Activated naive CD4-positive, alpha-beta T cell treated with anti-CD3 and anti-CD28 coated beads, Interleukin-2, amount 50 U/mL, for 16 hours (primary cell): ENCODE measurements around the gene POU3F2.
A peak's percentile ranks its signal among the peaks of the same experiment; 100 is the strongest.

Experiments
- DNase-seq: peaks from one replicate; pipeline ENCODE4 v3.0.0-alpha.2; 2020

The POU3F2 gene

DNA sequence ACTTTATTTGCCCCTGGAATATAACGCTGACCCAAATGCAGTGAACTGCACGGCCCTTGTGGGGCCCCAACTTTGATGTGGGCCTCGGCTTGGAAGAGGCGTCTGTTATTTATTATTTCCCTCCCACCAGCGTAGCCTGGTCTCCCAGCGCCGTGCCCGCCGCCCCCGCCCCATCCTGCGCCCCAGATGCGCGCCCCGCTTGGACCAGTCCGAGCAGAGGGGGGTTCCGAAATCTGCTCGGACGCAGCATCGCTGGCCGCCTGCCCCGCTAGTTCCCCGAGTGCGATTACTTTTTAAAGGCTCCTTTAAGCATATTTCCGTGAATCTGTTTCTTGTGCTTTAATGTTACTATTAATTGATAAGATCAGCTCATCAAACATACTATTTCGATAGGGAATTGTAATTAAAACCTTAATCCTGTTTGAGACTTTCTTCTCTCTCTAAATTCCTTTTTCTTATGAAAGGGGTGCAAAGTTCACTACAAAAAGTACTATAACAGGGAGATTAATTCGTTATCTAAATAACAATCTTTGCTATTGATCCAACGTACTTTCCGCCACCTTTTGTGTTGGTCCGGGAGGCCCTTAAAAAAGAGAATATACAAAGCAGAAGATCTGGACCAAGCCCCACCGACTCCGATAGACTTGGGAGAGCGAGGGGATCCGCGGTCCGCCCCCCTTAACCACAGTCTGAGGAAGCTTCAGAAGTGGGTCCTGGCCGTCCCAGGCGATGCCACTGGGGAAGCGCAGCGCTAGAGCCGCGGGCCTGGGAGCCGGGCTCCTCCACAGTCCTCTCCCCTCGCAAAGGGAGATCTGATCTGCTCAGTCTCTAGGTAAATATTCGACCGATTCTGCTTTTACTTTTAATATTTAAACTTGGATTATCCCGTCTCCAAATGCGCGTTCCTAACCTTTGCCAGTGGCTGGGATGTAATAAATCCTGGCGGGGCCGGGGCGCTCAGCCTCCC, 10.2 kb downstream of the POU3F2 start:
- no peak for DNase-seq

DNA sequence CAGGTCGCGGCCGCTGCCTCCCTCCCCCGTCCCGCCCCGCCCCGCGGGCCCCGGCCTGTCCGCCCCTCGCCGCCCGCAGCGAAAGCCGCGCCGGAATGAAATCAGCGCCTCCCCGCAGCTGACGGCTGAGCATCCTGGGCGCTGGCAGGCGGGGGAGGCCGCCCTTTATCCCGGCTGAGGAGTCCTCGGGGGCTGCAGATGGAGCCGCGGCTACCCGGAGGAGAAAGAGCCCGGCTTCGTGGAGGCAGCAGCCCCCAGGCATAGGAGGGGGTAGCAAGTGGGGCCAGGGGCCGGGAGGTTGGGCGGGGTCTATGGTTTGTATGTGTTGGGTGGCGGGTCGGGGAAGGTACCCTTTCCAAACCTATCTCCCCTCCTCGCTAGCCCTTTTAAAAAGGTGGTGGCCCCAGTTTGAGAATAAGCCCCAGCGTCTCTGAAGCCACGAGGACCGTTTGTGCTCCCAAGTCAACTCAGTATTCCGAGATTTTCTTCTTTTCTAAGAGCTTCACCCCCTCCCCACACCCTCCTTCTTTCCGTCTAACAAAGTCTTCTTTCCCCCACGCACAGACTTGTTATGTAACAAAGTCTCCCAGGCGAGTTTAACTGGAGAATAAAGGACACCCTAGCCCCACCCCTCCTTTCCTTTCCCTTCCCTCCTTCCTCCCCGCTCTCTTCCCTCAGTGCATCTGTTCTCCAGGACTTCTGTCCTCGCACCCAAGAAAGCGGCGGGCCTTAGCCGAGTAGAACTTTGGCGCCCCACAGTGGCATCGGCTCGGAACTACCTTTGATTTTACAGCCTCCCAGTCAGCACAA, 11.0 kb downstream of the POU3F2 start:
- DNase-seq, result peak; percentile 72

DNA sequence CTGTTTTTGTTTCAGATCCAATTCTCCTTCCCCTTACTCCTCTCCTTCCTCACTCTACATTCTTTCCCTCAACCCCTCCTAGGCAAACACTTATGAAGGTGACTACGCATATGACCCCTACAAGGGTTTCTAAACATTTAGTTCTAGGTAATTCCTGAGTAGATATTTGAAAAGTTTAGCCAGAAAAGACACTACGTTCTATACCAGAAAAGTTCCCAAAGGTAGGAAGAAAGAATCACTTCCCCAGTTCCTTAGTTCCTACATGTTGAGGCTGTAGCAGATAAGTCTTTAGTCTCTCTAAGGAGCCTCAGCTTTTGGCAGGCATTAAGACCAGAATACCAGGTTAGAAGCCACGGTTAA, 11.6 kb downstream of the POU3F2 start:
- DNase-seq, result no peak

DNA sequence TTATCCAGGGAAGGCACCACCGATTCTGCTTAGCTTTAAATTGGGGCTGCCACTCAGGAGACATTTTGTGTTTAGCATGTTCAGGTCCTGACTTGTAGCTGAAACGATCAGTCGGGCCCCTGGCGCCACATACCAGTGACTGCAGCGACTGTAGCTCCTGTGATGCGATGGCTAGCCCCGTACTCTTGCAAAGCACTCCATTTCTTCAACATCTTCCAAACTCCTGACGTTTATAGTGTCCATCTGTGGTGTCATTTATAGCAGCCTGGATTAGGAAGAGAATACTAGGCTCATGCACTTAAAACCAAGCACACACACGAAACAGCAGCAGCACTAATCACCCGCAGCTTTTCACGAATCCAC, 13.0 kb downstream of the POU3F2 start:
- no peak for DNase-seq

DNA sequence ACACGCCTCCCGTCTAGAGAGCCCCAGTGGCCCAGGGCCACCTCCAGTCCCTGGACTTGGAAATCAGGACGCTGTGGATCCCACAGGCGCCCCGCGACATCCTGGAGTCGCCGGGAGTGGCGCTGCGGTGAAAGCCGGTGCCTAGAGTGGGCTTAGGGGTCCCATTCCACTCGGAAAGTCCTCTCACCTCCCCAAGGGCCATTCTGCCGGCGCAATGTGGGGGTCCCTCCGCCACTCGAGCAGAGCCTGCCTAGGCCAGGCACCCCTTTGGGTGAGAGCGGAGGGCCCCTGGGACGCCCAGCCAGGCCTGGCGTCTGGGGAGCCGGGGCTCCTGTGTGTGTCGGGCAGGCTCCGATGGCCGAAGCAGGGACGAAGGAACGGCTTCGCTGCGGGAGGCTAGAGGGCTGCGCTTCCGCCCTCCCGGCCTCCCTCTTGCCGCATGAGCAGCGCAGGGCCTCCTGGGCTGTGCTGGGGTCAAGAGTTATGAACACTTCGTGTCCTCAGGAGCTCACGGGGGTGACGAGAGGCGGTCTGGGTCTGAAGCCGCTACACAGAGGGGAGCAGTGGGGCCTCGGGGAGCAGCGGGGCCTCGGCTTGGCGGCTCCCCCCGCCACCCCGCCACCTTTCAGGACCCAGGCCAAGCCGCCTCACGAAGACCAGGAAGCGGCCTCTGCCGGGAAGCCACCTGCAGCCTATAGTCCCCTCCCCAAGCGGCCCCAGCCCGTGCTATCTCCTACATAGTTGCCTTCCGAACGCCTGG, 13.6 kb downstream of the POU3F2 start:
- no peak for DNase-seq

DNA sequence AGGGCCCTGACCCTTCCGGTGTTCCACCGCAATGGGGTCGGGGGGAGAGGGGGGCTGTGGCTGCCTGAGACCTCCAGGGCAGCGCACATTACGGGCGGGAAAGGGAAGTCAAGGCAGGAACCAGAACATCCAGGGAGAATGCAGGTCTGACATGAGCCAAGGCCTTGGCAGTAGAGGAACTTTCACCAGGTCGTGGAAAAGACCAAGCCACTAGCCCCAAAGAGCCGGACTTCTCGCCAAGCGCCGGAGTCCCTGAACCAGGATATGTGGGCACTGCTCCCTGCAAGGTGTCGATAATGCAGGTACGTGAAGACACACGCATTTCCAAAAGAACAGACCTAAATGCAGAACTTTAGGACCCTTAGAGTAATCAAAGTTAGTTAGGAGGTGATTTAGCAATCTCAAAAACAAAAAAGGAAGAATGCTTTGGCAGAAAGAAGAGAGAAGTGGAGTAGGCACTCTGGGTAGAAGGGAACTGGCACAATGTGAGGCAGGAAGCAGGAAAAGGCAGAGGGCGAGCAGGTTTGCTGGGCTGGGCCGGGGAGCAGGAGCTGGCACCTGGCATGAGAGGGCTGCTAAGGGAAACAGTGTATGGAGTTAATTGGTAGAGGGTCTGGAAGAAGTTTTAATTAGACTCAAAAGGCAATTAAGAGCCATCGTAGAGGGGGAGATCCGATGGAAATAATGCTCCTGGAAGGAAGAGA, 14.3 kb downstream of the POU3F2 start:
- DNase-seq, result no peak

DNA sequence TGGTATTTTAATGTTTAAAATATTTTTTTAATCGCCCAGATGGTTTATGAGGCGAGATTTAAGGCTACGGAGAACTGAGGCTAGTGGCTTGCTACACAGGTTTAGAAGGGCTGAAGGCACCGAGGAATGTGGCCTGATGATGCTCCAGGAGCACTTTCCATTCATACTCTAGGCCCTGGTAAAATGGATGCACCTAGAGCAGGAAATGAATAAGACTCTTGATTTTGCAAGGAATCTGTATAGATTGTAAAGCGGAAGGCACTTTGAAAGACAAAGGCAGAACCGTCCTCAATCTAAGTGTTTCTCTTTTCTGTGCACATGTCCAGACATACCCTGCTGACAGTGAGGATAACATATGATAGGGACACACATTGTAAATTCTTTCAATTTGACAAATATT, 30.1 kb downstream of the POU3F2 start:
- no peak for DNase-seq

DNA sequence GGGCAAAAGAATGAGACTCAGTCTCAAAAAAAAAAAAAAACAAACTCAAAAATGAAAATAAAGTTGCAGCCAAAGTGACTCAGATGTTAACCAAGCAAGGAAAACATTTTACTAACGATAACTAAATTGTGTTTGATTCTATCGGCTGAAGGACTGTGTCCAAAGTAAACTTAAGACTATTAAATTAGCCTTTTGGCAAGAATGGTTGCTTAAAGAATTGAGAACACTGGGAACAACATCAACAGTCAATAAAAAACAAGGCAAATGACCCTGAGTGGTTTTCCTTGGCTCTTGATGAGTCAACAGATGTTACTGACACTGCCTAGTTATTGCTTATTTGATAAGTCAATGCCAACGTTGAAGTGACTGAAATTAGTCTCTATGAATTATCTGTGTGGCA, 36.7 kb downstream of the POU3F2 start:
- DNase-seq, result no peak

DNA sequence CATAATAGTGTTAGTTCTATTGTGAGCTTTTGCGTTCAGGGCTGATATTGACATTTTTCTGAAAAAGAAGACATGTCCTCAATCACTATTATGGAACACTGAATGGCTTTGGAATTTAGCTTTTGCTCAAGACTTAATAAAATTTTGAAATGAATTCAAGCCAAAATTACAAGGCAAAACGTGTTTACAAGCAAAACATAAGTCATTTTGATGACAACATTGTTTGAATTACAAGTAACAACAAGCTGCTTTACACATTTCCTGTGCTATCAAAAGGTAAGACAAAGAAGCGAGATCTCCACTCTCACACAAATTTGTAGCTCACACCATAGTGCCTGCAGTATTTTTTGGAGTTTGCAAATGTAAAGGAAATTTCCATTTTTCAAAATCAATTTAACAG, 37.4 kb downstream of the POU3F2 start:
- DNase-seq, result no peak

DNA sequence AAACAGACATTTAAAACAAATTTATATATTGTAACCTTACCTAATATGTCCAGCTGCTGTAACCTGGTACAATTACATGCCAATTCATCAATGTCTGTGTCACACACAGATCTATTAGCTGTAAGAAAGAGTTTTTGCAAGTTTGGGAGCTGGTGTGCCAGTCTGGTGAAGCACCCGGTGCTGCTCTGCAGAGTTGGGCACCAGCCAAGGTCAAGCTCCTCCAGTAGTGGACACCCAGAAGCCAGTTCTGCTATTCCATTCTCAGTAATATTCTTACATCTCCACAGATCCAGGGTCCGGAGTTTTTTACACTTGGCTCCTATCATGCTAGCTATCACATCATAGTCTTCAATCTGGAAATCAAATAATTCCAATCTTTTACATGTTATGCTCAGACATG, 41.0 kb downstream of the POU3F2 start:
- DNase-seq, result no peak

DNA sequence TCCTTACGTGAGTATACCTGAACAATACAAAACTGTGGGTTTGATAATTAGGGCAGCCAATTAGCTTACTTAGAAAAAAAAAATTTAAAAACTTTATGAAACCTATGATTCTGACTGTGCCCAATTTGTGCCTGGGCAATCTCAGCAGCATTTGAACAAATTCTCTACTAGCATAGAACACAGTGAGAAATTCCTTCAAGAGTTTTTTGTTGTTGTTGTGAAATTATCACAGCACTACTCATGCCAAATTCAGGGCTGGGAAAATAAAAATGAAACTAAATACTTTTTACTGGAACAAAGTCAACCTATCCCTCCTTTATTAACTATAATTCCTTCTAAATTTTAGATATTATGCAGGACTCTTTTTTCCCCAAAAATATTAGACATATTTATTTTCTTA, 42.9 kb downstream of the POU3F2 start:
- no peak for DNase-seq

DNA sequence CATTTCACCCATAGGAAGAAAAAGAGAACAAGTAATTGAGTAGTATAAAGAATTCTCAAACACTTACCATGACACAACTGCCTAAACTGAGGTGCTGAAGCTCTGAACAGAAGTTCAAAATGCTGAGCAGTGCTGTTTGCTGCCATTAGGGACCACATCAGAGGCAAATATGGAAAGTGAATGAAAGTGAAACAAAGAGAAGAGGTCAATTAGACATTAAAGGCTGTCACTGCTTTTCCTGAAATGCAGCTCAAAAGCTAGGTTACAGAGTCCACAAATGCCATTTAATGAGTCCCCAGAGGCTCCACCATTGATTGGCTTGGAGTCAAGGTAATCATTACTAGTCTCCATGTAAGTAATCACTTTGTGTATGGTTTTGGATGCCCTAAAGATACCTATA, 46.1 kb downstream of the POU3F2 start:
- DNase-seq, result no peak

DNA sequence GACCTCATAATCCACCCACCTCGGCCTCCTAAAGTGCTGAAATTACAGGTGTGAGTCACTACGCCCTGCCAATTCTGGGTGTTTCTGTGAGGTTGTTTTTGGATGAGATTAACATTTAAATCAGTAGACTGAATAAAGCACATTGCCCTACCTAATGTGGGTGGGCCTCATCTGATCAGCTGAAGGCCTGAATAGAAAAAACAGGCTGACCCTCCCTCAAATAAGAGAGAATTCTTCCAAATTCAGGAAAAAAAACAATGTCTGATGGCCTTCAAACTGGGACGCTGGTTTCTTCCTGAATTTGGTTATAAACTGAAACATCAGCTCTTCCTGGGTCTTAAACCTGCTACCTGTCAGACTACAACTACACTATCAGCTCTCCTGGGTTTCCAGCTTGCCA, 51.0 kb downstream of the POU3F2 start:
- no peak for DNase-seq

DNA sequence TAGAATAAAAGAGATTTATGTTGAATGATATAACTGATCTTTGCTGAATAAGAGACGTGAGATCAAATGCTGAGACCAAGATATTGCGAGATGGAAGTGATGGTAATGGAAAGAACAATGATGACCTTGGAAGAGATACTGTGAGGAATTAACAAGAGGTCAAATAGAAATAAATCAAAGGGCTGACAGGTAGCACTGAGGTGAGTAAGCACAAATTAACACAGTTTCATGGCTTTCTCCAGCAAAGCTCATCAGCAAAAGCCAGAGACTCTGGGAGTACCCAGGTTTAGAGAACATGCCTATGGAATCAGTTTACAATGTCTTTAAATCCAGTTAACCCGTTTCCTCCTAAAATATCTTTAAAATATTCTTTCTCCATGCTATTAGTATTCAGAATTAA, 53.3 kb downstream of the POU3F2 start:
- no peak for DNase-seq
